ENCODE results near the gene CCDC70.
A peak's percentile ranks its signal among the peaks of the same experiment; 100 is the strongest.

CCDC70 gene

DNA sequence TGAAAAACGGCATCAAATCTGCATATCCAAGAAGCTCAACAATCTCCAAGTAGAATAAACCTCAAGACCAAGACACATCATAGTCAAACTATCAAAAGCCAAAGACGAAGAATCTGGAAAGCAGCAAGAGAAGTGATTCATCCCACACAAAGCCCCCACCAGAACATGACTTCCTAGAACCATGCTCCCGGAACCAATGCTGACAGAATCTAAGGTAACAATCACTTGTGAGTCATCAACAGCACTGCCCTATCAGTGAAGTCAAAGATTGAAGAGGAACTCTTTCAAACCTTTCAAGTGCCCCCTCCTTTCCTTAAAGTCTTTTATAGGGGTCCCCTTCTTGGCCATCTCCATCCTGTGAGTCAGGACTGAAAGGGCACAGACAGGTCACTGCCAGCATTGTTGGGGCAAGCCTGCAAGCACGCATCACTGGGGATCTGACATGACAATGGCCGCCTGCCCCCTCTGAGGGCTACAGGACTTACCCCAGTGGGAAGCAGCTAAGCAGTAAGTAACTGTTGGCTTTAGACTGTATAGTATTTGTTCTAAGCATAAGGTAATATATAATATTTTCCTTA is at the start of gene CCDC70:
CCDC70 (plus strand) TSS at position 247 of the 578 bp plus-strand sequence. CDS start 3,443 bp downstream, outside the sequence.
- Histone ChIP-seq H3K27me3 (replicated peaks; ENCODE audit: insufficient read depth, low read length) (no peaks in the 10 kb centered on the region), H3K79me2 (ENCODE audit: low read length) (no peaks in the 10 kb centered on the region), H3K27ac (ENCODE audit: low read length) (no peak within 1 kb of the TSS), H3K9me3 (replicated peaks; ENCODE audit: insufficient read depth, low read length) (no peaks in the 10 kb centered on the region), H3K9me2 (replicated peaks; ENCODE audit: insufficient read depth, low read length) (no peaks in the 10 kb centered on the region), H3K4me3 (ENCODE audit: low read length) (no peak within 1 kb of the TSS), H3F3A (ENCODE audit: insufficient read depth, low read length) (no peaks in the 10 kb centered on the region), H3K4me1 (ENCODE audit: low read length) (no peaks in the 10 kb centered on the region), H3K9ac (ENCODE audit: low read length) (no peak within 1 kb of the TSS), H3K36me3 (replicated peaks; ENCODE audit: insufficient read depth, low read length) (no peaks in the 10 kb centered on the region), H2AFZ (ENCODE audit: low read length) (no peak within 1 kb of the TSS), H4K20me1 (ENCODE audit: insufficient read depth, low read length) (no peaks in the 10 kb centered on the region), H3K4me2 (ENCODE audit: low read depth, low read length) (no peak within 1 kb of the TSS)
- DNase-seq: no peak
- TF ChIP-seq, protein P1, sequence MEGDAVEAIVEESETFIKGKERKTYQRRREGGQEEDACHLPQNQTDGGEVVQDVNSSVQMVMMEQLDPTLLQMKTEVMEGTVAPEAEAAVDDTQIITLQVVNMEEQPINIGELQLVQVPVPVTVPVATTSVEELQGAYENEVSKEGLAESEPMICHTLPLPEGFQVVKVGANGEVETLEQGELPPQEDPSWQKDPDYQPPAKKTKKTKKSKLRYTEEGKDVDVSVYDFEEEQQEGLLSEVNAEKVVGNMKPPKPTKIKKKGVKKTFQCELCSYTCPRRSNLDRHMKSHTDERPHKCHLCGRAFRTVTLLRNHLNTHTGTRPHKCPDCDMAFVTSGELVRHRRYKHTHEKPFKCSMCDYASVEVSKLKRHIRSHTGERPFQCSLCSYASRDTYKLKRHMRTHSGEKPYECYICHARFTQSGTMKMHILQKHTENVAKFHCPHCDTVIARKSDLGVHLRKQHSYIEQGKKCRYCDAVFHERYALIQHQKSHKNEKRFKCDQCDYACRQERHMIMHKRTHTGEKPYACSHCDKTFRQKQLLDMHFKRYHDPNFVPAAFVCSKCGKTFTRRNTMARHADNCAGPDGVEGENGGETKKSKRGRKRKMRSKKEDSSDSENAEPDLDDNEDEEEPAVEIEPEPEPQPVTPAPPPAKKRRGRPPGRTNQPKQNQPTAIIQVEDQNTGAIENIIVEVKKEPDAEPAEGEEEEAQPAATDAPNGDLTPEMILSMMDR (IDR thresholded peaks at IDR 0.05; ENCODE audit: low read length): no peak
- no peak for TF ChIP-seq EZH2phosphoT487 (IDR thresholded peaks at IDR 0.05; ENCODE audit: low read length)
- no peak for TF ChIP-seq EZH2 (optimal IDR thresholded peaks at IDR 0.05; ENCODE audit: low read depth, low read length)

DNA sequence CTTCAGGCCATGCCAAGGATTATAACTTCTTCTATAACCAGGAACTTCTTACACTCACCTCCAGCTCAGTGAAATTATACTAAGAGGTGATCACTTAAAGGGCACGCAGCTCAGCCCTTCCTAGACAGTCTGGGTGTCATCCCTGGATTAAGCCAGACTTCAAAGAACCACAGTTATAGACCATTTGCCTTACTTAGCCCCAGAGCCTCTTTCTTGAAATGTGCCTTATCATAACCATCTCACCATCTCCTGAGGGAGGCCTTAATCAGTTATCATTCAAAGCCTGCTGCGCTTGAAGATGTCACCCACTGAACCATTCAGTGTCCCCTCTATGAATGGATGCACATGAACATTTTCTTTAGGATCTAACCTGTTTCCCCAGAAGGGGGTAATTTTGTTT is 47.7 kb upstream of the CCDC70 start:
- Histone ChIP-seq H3K9me3 (replicated peaks; ENCODE audit: insufficient read depth, low read length) (no peaks in the 10 kb centered on the region), H3K79me2 (ENCODE audit: low read length) (no peaks in the 10 kb centered on the region), H3K9ac (ENCODE audit: low read length) (no peak overlapping the region), H3F3A (ENCODE audit: insufficient read depth, low read length) (no peaks in the 10 kb centered on the region), H3K27ac (ENCODE audit: low read length) (no peak overlapping the region), H4K20me1 (ENCODE audit: insufficient read depth, low read length) (no peaks in the 10 kb centered on the region), H3K4me1 (ENCODE audit: low read length) (0 out of 2 replicates have a peak, but pooled peaks cover 6% of the 10 kb centered on the region), H3K36me3 (replicated peaks; ENCODE audit: insufficient read depth, low read length) (no peaks in the 10 kb centered on the region), H3K9me2 (replicated peaks; ENCODE audit: insufficient read depth, low read length) (no peaks in the 10 kb centered on the region), H3K4me2 (ENCODE audit: low read depth, low read length) (no peak overlapping the region), H2AFZ (ENCODE audit: low read length) (no peak overlapping the region), H3K4me3 (ENCODE audit: low read length) (no peak overlapping the region), H3K27me3 (replicated peaks; ENCODE audit: insufficient read depth, low read length) (no peaks in the 10 kb centered on the region)
- TF ChIP-seq EZH2 (optimal IDR thresholded peaks at IDR 0.05; ENCODE audit: low read depth, low read length) (no peak), EZH2phosphoT487 (IDR thresholded peaks at IDR 0.05; ENCODE audit: low read length) (no peak)
- TF ChIP-seq, protein P1 (IDR thresholded peaks at IDR 0.05; ENCODE audit: low read length): no peak
- DNase-seq: no peak

DNA sequence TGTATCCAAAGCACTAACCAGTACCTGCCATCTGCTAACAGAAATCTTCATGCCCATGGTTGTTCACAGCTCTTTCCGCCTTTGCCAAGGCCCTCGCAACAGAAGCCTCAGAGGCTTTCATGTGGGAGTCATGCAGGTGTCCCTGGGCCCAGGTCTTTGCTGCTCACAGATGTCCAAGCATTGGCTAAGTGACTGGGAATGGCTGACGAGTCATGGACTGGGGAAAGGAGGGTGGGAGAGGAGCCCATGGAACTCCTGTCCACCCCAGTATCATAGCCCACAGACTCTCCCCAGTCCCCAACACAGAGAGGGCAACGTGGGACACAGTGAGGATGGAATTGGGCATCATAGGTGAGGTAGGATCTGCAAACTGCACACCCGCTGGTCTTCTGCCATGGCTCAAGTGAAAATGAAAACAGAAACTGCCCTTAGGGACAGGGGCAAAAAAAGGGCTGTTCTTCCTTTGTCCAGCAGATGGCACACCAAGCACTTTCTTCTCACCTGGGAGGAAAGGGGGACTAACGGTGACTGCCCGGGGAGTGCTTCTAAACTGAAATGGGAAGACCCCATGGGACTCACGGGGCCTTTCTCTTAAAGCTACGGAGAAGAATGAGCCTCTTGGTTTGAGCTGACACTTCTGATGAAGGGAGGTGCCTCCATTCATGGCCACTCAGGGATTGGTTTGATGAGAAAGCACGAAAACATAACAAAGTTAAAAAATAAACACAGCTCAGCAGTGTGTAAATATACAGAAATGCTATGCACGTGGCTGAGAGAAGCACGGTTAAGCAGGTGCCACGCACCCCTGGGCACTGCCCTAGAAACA is 46.7 kb upstream of the CCDC70 start:
- Histone ChIP-seq H4K20me1 (ENCODE audit: insufficient read depth, low read length) (no peaks in the 10 kb centered on the region), H3K4me3 (ENCODE audit: low read length) (peak overlapping the region; percentile 52), H3F3A (ENCODE audit: insufficient read depth, low read length) (no peaks in the 10 kb centered on the region), H3K9ac (ENCODE audit: low read length) (peak overlapping the region; percentile 44; the same call in 1 of the 2 replicates), H3K79me2 (ENCODE audit: low read length) (no peaks in the 10 kb centered on the region), H2AFZ (ENCODE audit: low read length) (peak overlapping the region; percentile 84), H3K4me1 (ENCODE audit: low read length) (0 out of 2 replicates have a peak, but pooled peaks cover 6% of the 10 kb centered on the region), H3K4me2 (ENCODE audit: low read depth, low read length) (peak overlapping the region; percentile 66), H3K36me3 (replicated peaks; ENCODE audit: insufficient read depth, low read length) (no peaks in the 10 kb centered on the region), H3K9me2 (replicated peaks; ENCODE audit: insufficient read depth, low read length) (no peaks in the 10 kb centered on the region), H3K9me3 (replicated peaks; ENCODE audit: insufficient read depth, low read length) (no peaks in the 10 kb centered on the region), H3K27ac (ENCODE audit: low read length) (peak overlapping the region; percentile 53; the same call in 1 of the 2 replicates), H3K27me3 (replicated peaks; ENCODE audit: insufficient read depth, low read length) (no peaks in the 10 kb centered on the region)
- TF ChIP-seq, protein P1 (IDR thresholded peaks at IDR 0.05; ENCODE audit: low read length): peak; percentile 54
- no peak for TF ChIP-seq EZH2 (optimal IDR thresholded peaks at IDR 0.05; ENCODE audit: low read depth, low read length)
- TF ChIP-seq EZH2phosphoT487 (IDR thresholded peaks at IDR 0.05; ENCODE audit: low read length): no peak
- peak; percentile 69 for DNase-seq
